HK-2 (cell line): ENCODE results near the gene PET100.
"Not testable (repeated sequence)": the region's sequence is repeated elsewhere in the genome, so short reads cannot be mapped to it uniquely, and the experiment has no call there.

Experiments used
- DNase-seq: peaks from one replicate; pipeline ENCODE4 v3.0.0-alpha.2; 2018; ENCODE audit not compliant: unreplicated experiment

PET100 gene

GRCh38 chr19:7633698-7634097 is 4.1 kb downstream of the PET100 start, which contains the start of gene PCP2:
Gene PCP2, minus strand, starts transcription at chr19:7633719. Its CDS starts 262 bp downstream, at chr19:7633457.
- DNase-seq, result no peak

GRCh38 chr19:7635670-7636069 is 6.1 kb downstream of the PET100 start:
- no peak for DNase-seq

GRCh38 chr19:7636317-7636690 is 6.7 kb downstream of the PET100 start:
- no peak for DNase-seq

GRCh38 chr19:7636691-7637373 is 7.2 kb downstream of the PET100 start, which contains the start of gene STXBP2:
Gene STXBP2, plus strand, starts transcription at chr19:7637110. Its CDS starts 40 bp downstream, at chr19:7637150.
- DNase-seq, result peak; percentile 89

GRCh38 chr19:7637374-7638256 is 8.0 kb downstream of the PET100 start:
- DNase-seq, result peak; percentile 24

GRCh38 chr19:7638802-7639465 is 9.3 kb downstream of the PET100 start:
- no peak for DNase-seq

GRCh38 chr19:7639863-7640348 is 10.3 kb downstream of the PET100 start:
- no peak for DNase-seq

GRCh38 chr19:7640803-7641202 is 11.2 kb downstream of the PET100 start:
- DNase-seq, result no peak

- no peak for DNase-seq
Measured at GRCh38 chr19:7641290-7642276, 12.0 kb downstream of the PET100 start.

GRCh38 chr19:7642295-7643030 is 12.9 kb downstream of the PET100 start:
- no peak for DNase-seq

GRCh38 chr19:7643031-7643415 is 13.4 kb downstream of the PET100 start:
- no peak for DNase-seq

- not testable (repeated sequence) for DNase-seq
Measured at GRCh38 chr19:7643629-7644549, 14.3 kb downstream of the PET100 start.

GRCh38 chr19:7644550-7644877 is 14.9 kb downstream of the PET100 start:
- no peak for DNase-seq

GRCh38 chr19:7645163-7645562 is 15.6 kb downstream of the PET100 start:
- no peak for DNase-seq

GRCh38 chr19:7645656-7646425 is 16.2 kb downstream of the PET100 start:
- DNase-seq, result no peak

GRCh38 chr19:7646426-7646700 is 16.8 kb downstream of the PET100 start:
- DNase-seq, result no peak

- DNase-seq, result no peak
Measured at GRCh38 chr19:7647156-7647555, 17.6 kb downstream of the PET100 start.

- DNase-seq, result no peak
Measured at GRCh38 chr19:7648265-7649014, 18.8 kb downstream of the PET100 start.
